Measurements from ENCODE around the gene PAIP1.

- TF ChIP-seq POLR2A (IDR thresholded peaks at IDR 0.05; ENCODE audit: low read depth, low read length) (no peak), EZH2 (IDR thresholded peaks at IDR 0.05; ENCODE audit: borderline replicate concordance, low read depth, low read length, severe bottlenecking) (no peak), CTCF (IDR thresholded peaks at IDR 0.05; ENCODE audit: extremely low read depth in 1 of 2, insufficient read depth in 1 of 2, low read depth in 1 of 2, low read length in 2 of 2) (no peak)
Observed at GRCh38 chr5:43543434-43543833, 13.4 kb downstream of the PAIP1 start.
